ENCODE data around the gene DCDC1. TPM values are rescaled to one million over a fixed set of nuclear protein-coding genes. Genes with fewer than 3 reads are reported as not detected.
A peak's percentile ranks its signal among the peaks of the same experiment; 100 is the strongest.

Gene DCDC1
- total and polyA plus RNA-seq, 9 of the 15 experiments (the other 6 are each of a cell fraction or from before 2014, with no cell fraction given): 0.05 to 0.18 (median 0.08) TPM; not detected in 3

DNA sequence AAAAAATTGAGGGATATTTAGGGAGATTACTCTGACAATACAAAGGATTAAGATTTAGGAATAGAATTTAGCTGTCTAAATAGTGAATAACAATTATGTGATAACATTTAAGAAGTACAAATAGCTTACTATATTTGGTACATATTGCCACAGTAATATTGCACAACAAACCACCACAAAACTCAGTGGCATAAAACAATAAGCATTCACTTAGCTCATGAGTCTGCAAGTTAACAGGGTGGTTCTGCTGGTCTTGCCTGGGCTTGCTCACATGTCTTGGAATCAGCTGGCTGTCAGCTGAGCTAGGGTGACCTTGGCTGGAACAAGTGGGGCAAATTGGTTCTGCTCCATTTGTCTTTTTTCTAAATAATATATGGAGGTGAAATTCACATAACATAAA lies 115.1 kb downstream of the DCDC1 start:
- TF ChIP-seq CEBPB (tag; IDR thresholded peaks at IDR 0.05) (0 out of 2 replicates have a peak, but pooled peaks have one; percentile 25), HMGN3 (IDR thresholded peaks at IDR 0.05; ENCODE audit: borderline replicate concordance, extremely low read depth, insufficient read length, low read depth, low read length) (no peak), SMARCA4 (IDR thresholded peaks at IDR 0.05) (no peak)
- ATAC-seq (no peak), DNase-seq (ENCODE audit: extremely low read depth in 1 of 4, low spot score in 3 of 4) (no peak), FAIRE-seq (no peak)
- Histone ChIP-seq H3K9me1 (ENCODE audit: control insufficient read depth, insufficient read depth, low read length) (no peaks in the 10 kb centered on the region), H3K4me2 (ENCODE audit: insufficient read depth, low read length) (no peak overlapping the region), H3K79me2 (ENCODE audit: control insufficient read depth, insufficient read depth, low read length) (no peaks in the 10 kb centered on the region), H3K9me3 (replicated peaks; ENCODE audit: control insufficient read depth, insufficient read depth, low read depth, low read length) (no peaks in the 10 kb centered on the region), H3K36me3 (ENCODE audit: control insufficient read depth, insufficient read depth, low read length) (no peaks in the 10 kb centered on the region), H3K9ac (ENCODE audit: insufficient read depth in 1 of 2, low read depth in 2 of 2, low read length in 2 of 2) (no peak overlapping the region), H3K4me3 (no peak overlapping the region), H3K4me1 (replicated peaks in 1 of 2; ENCODE audit: control insufficient read depth in 2 of 2, insufficient read depth in 2 of 2, low read length in 2 of 2) (no peaks in the 10 kb centered on the region), H4K20me1 (replicated peaks; ENCODE audit: control insufficient read depth, insufficient read depth, low read length) (no peaks in the 10 kb centered on the region), H3K27me3 (ENCODE audit: control insufficient read depth in 2 of 2, insufficient read depth in 2 of 2, low read length in 2 of 2) (no peaks in the 10 kb centered on the region), H2AFZ (ENCODE audit: low read depth, low read length) (no peak overlapping the region), H3K27ac (ENCODE audit: extremely low read depth, low read depth, low read length) (no peak overlapping the region)
- ChIA-PET CTCF (ENCODE audit: low intra/inter-chr PET ratio) (no interaction called here), POLR2A (no interaction called here)
- BruUV-seq (replicated peaks): no TSS peak
- intact Hi-C loops (cut with micrococcal nuclease) (no loop called here), in situ Hi-C loops (cut with MboI) (loop anchor here (10.0 kb wide), 1 partner anchor 700 kb away; no protein-coding TSS in a partner anchor)

DNA sequence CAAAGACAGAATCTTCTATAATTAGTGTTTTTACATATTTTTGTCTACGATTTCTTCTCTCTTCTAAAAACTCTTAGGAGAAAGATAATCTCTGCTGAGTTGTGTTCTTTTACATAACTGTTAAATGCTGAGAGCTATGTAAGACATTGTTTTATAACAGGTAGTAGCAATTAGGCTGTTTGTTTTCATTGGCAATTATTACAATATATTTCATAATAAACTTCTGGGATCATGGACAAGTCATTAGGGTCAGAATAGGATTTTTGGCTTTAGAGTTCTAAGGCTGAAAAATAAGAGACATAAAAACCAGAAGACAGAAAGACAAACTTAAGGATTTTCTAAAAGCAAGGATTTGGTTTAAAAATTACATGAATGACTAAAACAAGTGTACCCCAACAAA lies 120.8 kb downstream of the DCDC1 start:
- POLR2A ChIA-PET: no interaction called here

More for the DNA sequence above, 120.8 kb downstream of the DCDC1 start:
- DNase-seq (ENCODE audit: extremely low read depth in 1 of 4, low spot score in 3 of 4): no peak
- CTCF ChIA-PET (ENCODE audit: low intra/inter-chr PET ratio): no interaction called here
- Histone ChIP-seq H3K27ac (ENCODE audit: extremely low read depth, low read depth, low read length) (no peak overlapping the region), H3K79me2 (ENCODE audit: control insufficient read depth, insufficient read depth, low read length) (no peaks in the 10 kb centered on the region), H3K4me3 (no peak overlapping the region), H4K20me1 (replicated peaks; ENCODE audit: control insufficient read depth, insufficient read depth, low read length) (no peaks in the 10 kb centered on the region), H3K27me3 (ENCODE audit: control insufficient read depth in 2 of 2, insufficient read depth in 2 of 2, low read length in 2 of 2) (no peaks in the 10 kb centered on the region), H3K9me1 (ENCODE audit: control insufficient read depth, insufficient read depth, low read length) (no peaks in the 10 kb centered on the region), H3K4me2 (ENCODE audit: insufficient read depth, low read length) (no peak overlapping the region), H3K4me1 (replicated peaks in 1 of 2; ENCODE audit: control insufficient read depth in 2 of 2, insufficient read depth in 2 of 2, low read length in 2 of 2) (no peaks in the 10 kb centered on the region), H2AFZ (ENCODE audit: low read depth, low read length) (no peak overlapping the region), H3K9me3 (replicated peaks; ENCODE audit: control insufficient read depth, insufficient read depth, low read depth, low read length) (no peaks in the 10 kb centered on the region), H3K9ac (ENCODE audit: insufficient read depth in 1 of 2, low read depth in 2 of 2, low read length in 2 of 2) (no peak overlapping the region), H3K36me3 (ENCODE audit: control insufficient read depth, insufficient read depth, low read length) (no peaks in the 10 kb centered on the region)
- ATAC-seq: no peak
- BruUV-seq (replicated peaks): no TSS peak
- FAIRE-seq: no peak
- in situ Hi-C loops (cut with MboI) (loop anchor here (10.0 to 25.0 kb wide), 2 partner anchors 626 to 914 kb away; no protein-coding TSS in a partner anchor), intact Hi-C loops (cut with micrococcal nuclease) (loop anchor here (10.0 kb wide), 1 partner anchor 126 kb away; no protein-coding TSS in a partner anchor)
- WGBS (ENCODE audit: insufficient coverage, low coverage, missing lambda C conversion rate): 0% methylated on average over 1 of the region's 1 CpG
- TF ChIP-seq TAF15 (IDR thresholded peaks at IDR 0.05; ENCODE audit: low read depth, low read length) (no peak), RBM22 (IDR thresholded peaks at IDR 0.05; ENCODE audit: low read depth, low read length, poor library complexity, severe bottlenecking) (no peak), ZKSCAN3 (CRISPR knock-in tag; IDR thresholded peaks at IDR 0.05) (no peak), SIX5 (IDR thresholded peaks at IDR 0.05; ENCODE audit: borderline replicate concordance in 1 of 2, insufficient read depth in 1 of 2, low read depth in 1 of 2, low read length in 2 of 2) (no peak), EHMT2 (IDR thresholded peaks at IDR 0.05) (no peak), ZNF780A (CRISPR knock-in tag; IDR thresholded peaks at IDR 0.05) (no peak)
- TF ChIP-seq, protein P1, sequence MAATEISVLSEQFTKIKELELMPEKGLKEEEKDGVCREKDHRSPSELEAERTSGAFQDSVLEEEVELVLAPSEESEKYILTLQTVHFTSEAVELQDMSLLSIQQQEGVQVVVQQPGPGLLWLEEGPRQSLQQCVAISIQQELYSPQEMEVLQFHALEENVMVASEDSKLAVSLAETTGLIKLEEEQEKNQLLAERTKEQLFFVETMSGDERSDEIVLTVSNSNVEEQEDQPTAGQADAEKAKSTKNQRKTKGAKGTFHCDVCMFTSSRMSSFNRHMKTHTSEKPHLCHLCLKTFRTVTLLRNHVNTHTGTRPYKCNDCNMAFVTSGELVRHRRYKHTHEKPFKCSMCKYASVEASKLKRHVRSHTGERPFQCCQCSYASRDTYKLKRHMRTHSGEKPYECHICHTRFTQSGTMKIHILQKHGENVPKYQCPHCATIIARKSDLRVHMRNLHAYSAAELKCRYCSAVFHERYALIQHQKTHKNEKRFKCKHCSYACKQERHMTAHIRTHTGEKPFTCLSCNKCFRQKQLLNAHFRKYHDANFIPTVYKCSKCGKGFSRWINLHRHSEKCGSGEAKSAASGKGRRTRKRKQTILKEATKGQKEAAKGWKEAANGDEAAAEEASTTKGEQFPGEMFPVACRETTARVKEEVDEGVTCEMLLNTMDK (IDR thresholded peaks at IDR 0.05; ENCODE audit: borderline replicate concordance, insufficient read depth, low read depth, low read length, poor library complexity, severe bottlenecking): no peak

Measured in K562 (cell line).